Dendritic cell treated with granulocyte-macrophage colony-stimulating factor and Interleukin-4, amounts not matched to agents 40 ng/mL and 50 ng/mL, for 4 days (primary cell): ENCODE measurements around the gene SLC25A51.

Experiments
- H3K27ac Mint-ChIP-seq: one replicate; pipeline ENCODE4 v1.8.0; 2022; ENCODE audit warnings: mild to moderate bottlenecking, mixed read lengths
- H3K27me3 Mint-ChIP-seq: one replicate; pipeline ENCODE4 v1.8.0; 2022; ENCODE audit warnings: mild to moderate bottlenecking, mixed read lengths
- H3K36me3 Mint-ChIP-seq: one replicate; pipeline ENCODE4 v1.8.0; 2022; ENCODE audit warnings: low read depth, mixed read lengths
- H3K4me1 Mint-ChIP-seq: one replicate; pipeline ENCODE4 v1.8.0; 2022; ENCODE audit warnings: low read depth, mixed read lengths
- H3K4me3 Mint-ChIP-seq: one replicate; pipeline ENCODE4 v1.8.0; 2022; ENCODE audit warnings: mild to moderate bottlenecking, moderate library complexity, mixed read lengths
- H3K9me3 Mint-ChIP-seq: one replicate; pipeline ENCODE4 v1.8.0; 2022; ENCODE audit warnings: mixed read lengths
- intact Hi-C: fragments of 100-400 bp; cut with micrococcal nuclease; formaldehyde crosslinking; loops from one replicate; pipeline ENCODE4 v1.15.0; 2022

SLC25A51 gene

GRCh38 chr9:37927601-37928551 lies 23.9 kb upstream of the SLC25A51 start:
- Mint-ChIP-seq H3K27me3 (no peaks in the 10 kb centered on the region), H3K4me3 (no peak overlapping the region), H3K36me3 (peaks cover 11% of the 10 kb centered on the region), H3K27ac (peak overlapping the region; percentile 22), H3K4me1 (peaks cover 70% of the 10 kb centered on the region), H3K9me3 (no peaks in the 10 kb centered on the region)
- intact Hi-C loops: loop anchor here (5.0 kb wide), 2 partner anchors 64 to 139 kb away; partner anchors contain the start of gene SHB

DNA sequence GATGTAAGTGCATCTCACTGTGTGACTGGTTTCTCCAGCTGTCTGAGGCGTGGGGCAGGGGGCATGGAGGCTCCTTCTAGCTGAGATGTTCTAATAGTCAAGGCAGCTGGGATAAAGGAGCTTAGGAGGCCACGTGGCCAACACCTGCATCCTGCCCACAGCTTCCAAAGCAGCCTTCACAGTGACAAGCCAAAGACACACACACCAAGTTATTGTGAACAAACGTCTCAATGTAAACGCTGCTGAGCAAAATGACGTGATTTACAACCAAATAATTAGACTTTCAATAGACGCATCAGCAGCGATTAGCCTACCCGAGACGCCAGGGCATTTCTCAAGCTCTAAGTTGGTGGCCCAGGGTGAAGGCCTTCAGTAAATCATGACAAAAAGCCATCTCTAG lies 23.2 kb upstream of the SLC25A51 start:
- H3K4me3 Mint-ChIP-seq: no peak overlapping the region
- H3K4me1 Mint-ChIP-seq: peaks cover 72% of the 10 kb centered on the region
- peak overlapping the region; percentile 67 for H3K27ac Mint-ChIP-seq
- no peaks in the 10 kb centered on the region for H3K9me3 Mint-ChIP-seq
- no peaks in the 10 kb centered on the region for H3K27me3 Mint-ChIP-seq
- peaks cover 12% of the 10 kb centered on the region for H3K36me3 Mint-ChIP-seq
- intact Hi-C loops: loop anchor here (5.0 kb wide), 2 partner anchors 65 to 140 kb away; partner anchors contain the start of gene SHB

GRCh38 chr9:37926737-37927118 lies 22.8 kb upstream of the SLC25A51 start:
- Mint-ChIP-seq H3K27ac (peak overlapping the region; percentile 67), H3K36me3 (peaks cover 16% of the 10 kb centered on the region), H3K27me3 (no peaks in the 10 kb centered on the region), H3K9me3 (no peaks in the 10 kb centered on the region), H3K4me3 (no peak overlapping the region), H3K4me1 (peaks cover 72% of the 10 kb centered on the region)
- intact Hi-C loops: loop anchor here (5.0 kb wide), 2 partner anchors 66 to 141 kb away; partner anchors contain the start of gene SHB

- Mint-ChIP-seq H3K4me1 (peaks cover 75% of the 10 kb centered on the region), H3K27me3 (no peaks in the 10 kb centered on the region), H3K4me3 (no peak overlapping the region), H3K27ac (peak overlapping the region; percentile 67), H3K9me3 (no peaks in the 10 kb centered on the region), H3K36me3 (peaks cover 23% of the 10 kb centered on the region)
- intact Hi-C loops: loop anchor here (5.0 kb wide), 2 partner anchors 66 to 141 kb away; partner anchors contain the start of gene SHB
Measured at GRCh38 chr9:37925786-37926736, 22.1 kb upstream of the SLC25A51 start.

GRCh38 chr9:37925006-37925405 lies 21.1 kb upstream of the SLC25A51 start:
- peak overlapping the region; percentile 67 for H3K27ac Mint-ChIP-seq
- H3K27me3 Mint-ChIP-seq: no peaks in the 10 kb centered on the region
- H3K4me3 Mint-ChIP-seq: no peak overlapping the region
- intact Hi-C loops: loop anchor here (5.0 kb wide), 2 partner anchors 67 to 142 kb away; partner anchors contain the start of gene SHB
- peaks cover 28% of the 10 kb centered on the region for H3K36me3 Mint-ChIP-seq
- H3K9me3 Mint-ChIP-seq: no peaks in the 10 kb centered on the region
- peaks cover 74% of the 10 kb centered on the region for H3K4me1 Mint-ChIP-seq

DNA sequence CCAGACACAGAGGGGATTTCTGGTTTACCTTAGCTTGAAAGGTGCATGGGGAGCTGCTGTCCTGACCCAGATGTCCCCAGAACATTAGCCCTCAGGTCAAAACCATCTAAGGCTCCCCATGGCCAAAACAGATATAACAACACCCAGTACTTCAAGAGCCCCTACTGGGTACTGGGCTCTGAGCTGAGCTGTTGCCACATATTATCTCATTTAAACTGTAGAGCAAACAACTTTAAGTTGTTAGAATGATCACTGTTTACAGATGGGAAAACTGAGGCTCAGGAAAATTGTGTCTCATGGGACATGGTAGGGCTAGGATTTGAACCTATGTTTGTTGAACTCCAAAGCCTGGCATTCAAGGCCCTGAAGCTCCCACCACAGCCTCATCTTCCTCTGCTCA lies 20.6 kb upstream of the SLC25A51 start:
- peaks cover 69% of the 10 kb centered on the region for H3K4me1 Mint-ChIP-seq
- H3K27ac Mint-ChIP-seq: peak overlapping the region; percentile 67
- H3K36me3 Mint-ChIP-seq: peaks cover 33% of the 10 kb centered on the region
- no peak overlapping the region for H3K4me3 Mint-ChIP-seq
- H3K27me3 Mint-ChIP-seq: no peaks in the 10 kb centered on the region
- no peaks in the 10 kb centered on the region for H3K9me3 Mint-ChIP-seq
- intact Hi-C loops: no loop called here

DNA sequence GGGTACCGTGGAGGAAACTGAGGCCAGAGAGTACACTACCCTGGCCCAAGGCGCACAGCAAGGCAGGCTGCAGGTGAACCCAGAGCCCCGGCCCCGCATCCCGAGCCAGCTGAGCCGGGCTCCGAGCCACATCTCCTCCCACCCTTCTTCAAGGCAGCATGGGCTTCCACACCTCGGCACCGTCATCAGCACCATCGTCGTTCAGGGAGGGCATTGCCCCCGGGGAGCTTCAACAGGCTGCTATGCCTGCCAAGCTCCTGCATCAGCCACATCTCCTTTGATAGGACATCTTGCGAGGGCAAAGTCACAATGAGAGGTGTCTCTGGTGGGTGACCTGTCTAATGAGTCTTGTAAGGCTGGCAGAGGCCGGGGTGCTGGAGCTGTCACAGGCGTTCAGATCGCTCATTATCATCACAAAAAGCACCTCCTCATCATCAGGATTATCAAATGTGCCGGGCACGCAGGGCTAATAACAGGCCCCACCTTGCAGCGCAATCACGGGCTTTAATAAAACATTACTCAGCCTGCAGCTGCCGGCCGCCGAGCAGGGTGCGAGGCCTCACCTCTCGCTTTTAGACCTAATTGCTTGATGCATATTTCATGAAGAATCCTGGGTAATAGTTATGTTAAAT lies 20.0 kb upstream of the SLC25A51 start:
- intact Hi-C loops: no loop called here
- no peak overlapping the region for H3K27ac Mint-ChIP-seq
- no peak overlapping the region for H3K4me3 Mint-ChIP-seq
- no peaks in the 10 kb centered on the region for H3K27me3 Mint-ChIP-seq
- H3K4me1 Mint-ChIP-seq: peaks cover 63% of the 10 kb centered on the region
- H3K9me3 Mint-ChIP-seq: no peaks in the 10 kb centered on the region
- H3K36me3 Mint-ChIP-seq: peaks cover 39% of the 10 kb centered on the region

DNA sequence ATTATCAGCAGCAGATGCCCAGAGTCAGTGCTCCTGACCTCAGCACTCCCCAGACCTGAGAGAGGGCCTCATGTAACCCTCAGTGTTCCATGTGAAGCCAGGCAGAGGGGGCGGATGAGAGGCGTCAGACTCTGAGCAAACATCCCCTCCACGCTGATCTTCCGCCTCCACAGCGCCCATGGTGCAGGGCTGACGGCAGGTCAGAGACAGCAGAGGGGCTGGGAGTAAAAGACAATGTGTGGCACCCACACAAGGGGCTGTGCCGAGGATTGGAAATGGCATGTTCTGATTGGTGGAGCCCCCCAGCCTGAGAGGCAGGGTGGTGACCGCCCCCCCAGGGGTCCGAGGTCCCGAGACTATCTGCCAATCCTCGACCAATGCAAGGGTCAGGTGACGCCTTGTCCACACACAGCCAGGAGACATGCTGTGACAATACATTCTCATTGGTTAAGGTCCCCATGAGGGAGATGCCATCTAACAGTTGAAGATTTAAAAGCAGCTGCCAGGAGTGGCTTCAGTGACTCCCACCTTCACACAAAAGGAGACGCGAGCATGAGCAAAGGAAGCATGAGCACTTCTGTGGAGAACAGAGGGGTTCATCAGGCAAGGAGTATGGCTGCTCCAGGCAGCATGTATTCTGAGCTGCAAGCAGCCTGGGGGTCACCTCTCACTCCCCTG lies 19.3 kb upstream of the SLC25A51 start:
- Mint-ChIP-seq H3K9me3 (no peaks in the 10 kb centered on the region), H3K27ac (no peak overlapping the region), H3K36me3 (peaks cover 46% of the 10 kb centered on the region), H3K4me1 (peaks cover 57% of the 10 kb centered on the region), H3K27me3 (no peaks in the 10 kb centered on the region), H3K4me3 (no peak overlapping the region)
- intact Hi-C loops: no loop called here

DNA sequence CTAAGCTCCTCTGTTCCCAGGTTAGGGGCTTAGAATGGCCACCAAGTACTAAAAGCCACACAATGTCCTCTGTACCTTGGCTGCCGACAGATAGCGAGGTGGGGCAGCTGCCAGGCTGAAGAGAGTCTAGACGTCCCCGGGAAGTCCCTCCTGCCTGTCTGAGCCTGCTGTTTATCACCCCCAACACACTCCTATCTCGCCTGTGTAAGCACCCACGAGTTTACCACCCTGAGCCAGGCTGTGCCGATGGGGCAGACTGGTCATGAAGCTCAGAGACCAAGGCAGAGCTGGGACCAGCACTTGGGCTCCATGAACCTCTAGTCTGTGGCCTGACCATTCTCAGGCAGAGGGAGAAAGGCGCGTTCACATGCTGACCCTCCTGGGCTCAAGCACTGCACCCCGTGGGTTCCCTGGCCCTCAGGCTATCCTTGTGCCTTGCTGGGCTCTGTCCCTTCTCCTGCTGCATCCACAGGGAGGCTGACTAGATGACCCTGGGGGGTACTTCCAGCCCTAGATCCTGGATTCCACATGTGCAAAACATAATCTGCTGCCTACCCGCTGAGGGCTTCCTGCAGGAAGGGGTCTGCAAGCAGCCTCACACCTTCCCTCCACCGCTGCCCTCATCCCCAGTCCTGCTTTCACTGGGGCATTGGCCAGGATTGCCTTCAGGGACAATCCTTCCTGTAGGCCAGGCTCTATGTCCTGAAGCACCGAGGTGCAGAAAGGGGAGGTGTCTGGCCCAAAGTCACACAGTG lies 18.6 kb upstream of the SLC25A51 start:
- Mint-ChIP-seq H3K36me3 (peaks cover 53% of the 10 kb centered on the region), H3K4me1 (peaks cover 51% of the 10 kb centered on the region), H3K9me3 (no peaks in the 10 kb centered on the region), H3K27me3 (no peaks in the 10 kb centered on the region), H3K27ac (no peak overlapping the region), H3K4me3 (no peak overlapping the region)
- intact Hi-C loops: no loop called here

DNA sequence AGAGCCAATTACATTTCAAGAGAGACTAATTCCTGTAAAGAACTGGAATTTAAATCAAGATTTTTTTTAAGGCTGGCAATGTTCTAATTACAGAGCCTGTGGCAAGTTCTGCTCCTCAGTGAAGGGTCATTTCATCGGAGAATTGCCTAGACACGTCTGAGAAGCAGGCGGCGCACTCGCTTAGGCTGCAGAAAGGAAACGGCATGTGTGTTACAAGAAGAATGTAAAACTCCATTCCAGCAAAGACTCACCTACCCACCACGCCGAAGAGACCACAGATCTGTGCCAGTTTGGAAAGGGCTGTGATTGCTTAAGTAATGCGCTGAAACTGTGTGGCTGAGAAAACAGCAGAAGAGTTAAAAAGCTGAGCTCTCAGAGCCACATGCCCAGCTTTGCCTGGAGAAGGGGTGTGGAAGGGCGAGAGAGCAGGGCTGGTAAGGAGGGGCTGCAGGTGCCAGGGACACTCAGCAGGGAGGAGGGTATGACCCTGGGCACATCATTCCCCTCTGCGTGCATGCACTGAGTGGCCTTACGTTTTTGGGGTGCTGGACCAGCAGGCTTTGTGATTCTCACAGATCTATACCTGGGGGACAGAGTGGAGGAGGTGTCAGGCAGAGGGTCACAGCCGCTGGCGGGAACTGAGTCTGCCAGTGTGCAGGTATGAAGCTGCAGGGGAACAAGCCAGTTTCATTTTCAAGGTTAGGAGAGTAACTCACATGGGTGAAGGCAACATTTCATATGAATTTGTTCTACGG lies 17.8 kb upstream of the SLC25A51 start:
- no peak overlapping the region for H3K27ac Mint-ChIP-seq
- intact Hi-C loops: no loop called here
- no peaks in the 10 kb centered on the region for H3K9me3 Mint-ChIP-seq
- no peak overlapping the region for H3K4me3 Mint-ChIP-seq
- H3K36me3 Mint-ChIP-seq: peaks cover 61% of the 10 kb centered on the region
- peaks cover 50% of the 10 kb centered on the region for H3K4me1 Mint-ChIP-seq
- H3K27me3 Mint-ChIP-seq: no peaks in the 10 kb centered on the region

- Mint-ChIP-seq H3K9me3 (no peaks in the 10 kb centered on the region), H3K27ac (no peak overlapping the region), H3K36me3 (peaks cover 67% of the 10 kb centered on the region), H3K4me1 (peaks cover 44% of the 10 kb centered on the region), H3K27me3 (no peaks in the 10 kb centered on the region), H3K4me3 (no peak overlapping the region)
- intact Hi-C loops: no loop called here
Measured at GRCh38 chr9:37921168-37921510, 17.2 kb upstream of the SLC25A51 start.
